PC-3 (cell line): ENCODE measurements around the gene ERBB4. TPM values are rescaled to one million over a fixed set of nuclear protein-coding genes. Genes with fewer than 3 reads are reported as not detected.

ENCODE experiments used
- ATAC-seq: fragments of 200-7000 bp; cut with Tn5 transposase; 2 replicates; pipeline ENCODE4 v1.9.1; 2020; ENCODE audit warnings: mild to moderate bottlenecking, moderate library complexity
- BruUV-seq: library from RNA; stranded (reverse); fragments of 400-500 nt; replicated peaks from 2 replicates; lab custom pipeline; 2021; lab: Mats Ljungman, UMichigan
- CTCF ChIA-PET: fragments of 300-600 bp; sonication (Branson Sonifier 250); formaldehyde crosslinking; loops from one replicate; lab custom pipeline; 2022; ENCODE audit warnings: antibody characterized with exemption; lab: Charles Lee
- POLR2A ChIA-PET: fragments of 300-600 bp; sonication (Branson Sonifier 250); formaldehyde crosslinking; loops from one replicate; lab custom pipeline; 2022; ENCODE audit warnings: antibody characterized with exemption; ENCODE audit not compliant: unreplicated experiment; lab: Charles Lee
- DNase-seq: peaks from one replicate; pipeline ENCODE4 v3.0.0-alpha.2; 2015
- H2AFZ ChIP-seq: fragments of 300-600 bp; sonication (generic); 2 replicates; pipeline ENCODE4 v1.6.0; 2016; ENCODE audit warnings: antibody characterized with exemption, low read length
- H3F3A ChIP-seq: fragments of 300-600 bp; sonication (generic); one replicate; pipeline ENCODE4 v1.6.0; 2017; ENCODE audit warnings: antibody characterized with exemption, low read length, control low read depth, mild to moderate bottlenecking; ENCODE audit not compliant: unreplicated experiment
- H3K27ac ChIP-seq: fragments of 300-600 bp; sonication (generic); 2 replicates; pipeline ENCODE4 v1.5.1; 2016; ENCODE audit warnings: mild to moderate bottlenecking, low read length
- H3K27me3 ChIP-seq: fragments of 300-600 bp; sonication (generic); 2 replicates; pipeline ENCODE4 v1.6.1; 2016; ENCODE audit warnings: low read length, mixed read lengths
- H3K36me3 ChIP-seq: fragments of 300-600 bp; sonication (generic); 2 replicates; pipeline ENCODE4 v1.6.1; 2016; ENCODE audit warnings: low read depth, mixed run types, low read length, mixed read lengths
- H3K4me1 ChIP-seq: fragments of 300-600 bp; sonication (generic); 2 replicates; pipeline ENCODE4 v1.5.1; 2016; ENCODE audit warnings: low read length; ENCODE audit not compliant: insufficient read depth
- H3K4me2 ChIP-seq: fragments of 300-600 bp; sonication (generic); 2 replicates; pipeline ENCODE4 v1.6.0; 2016; ENCODE audit warnings: low read length
- H3K4me3 ChIP-seq: fragments of 300-600 bp; sonication (generic); 2 replicates; pipeline ENCODE4 v1.5.1; 2016; ENCODE audit warnings: mild to moderate bottlenecking, low read length, mixed read lengths
- H3K79me2 ChIP-seq: fragments of 300-600 bp; sonication (generic); 2 replicates; pipeline ENCODE4 v1.6.1; 2017; ENCODE audit warnings: low read length, mixed read lengths
- H3K9ac ChIP-seq: fragments of 300-600 bp; sonication (generic); 2 replicates; pipeline ENCODE4 v1.6.0; 2016; ENCODE audit warnings: mild to moderate bottlenecking, low read length
- H3K9me2 ChIP-seq: fragments of 300-600 bp; sonication (generic); replicated peaks from 2 replicates; pipeline ENCODE4 v1.6.1; 2016; ENCODE audit warnings: mixed run types, low read length, mixed read lengths
- H3K9me3 ChIP-seq: fragments of 300-600 bp; sonication (generic); 2 replicates; pipeline ENCODE4 v1.6.1; 2016; ENCODE audit warnings: low read length, mixed read lengths
- H4K20me1 ChIP-seq: fragments of 300-600 bp; sonication (generic); 2 replicates; pipeline ENCODE4 v1.6.1; 2016; ENCODE audit warnings: low read length, mixed read lengths
- CTCF ChIP-seq: fragments of 300-600 bp; sonication (generic); conservative IDR thresholded peaks from 2 replicates; pipeline ENCODE4 v1.5.1; 2017; ENCODE audit warnings: antibody characterized with exemption, low read depth, mild to moderate bottlenecking, low read length
- EZH2 ChIP-seq: fragments of 300-600 bp; sonication (generic); IDR thresholded peaks from one replicate; pipeline ENCODE4 v1.6.1; 2017; ENCODE audit warnings: antibody characterized with exemption, mild to moderate bottlenecking, low read length; ENCODE audit not compliant: unreplicated experiment
- EZH2phosphoT487 ChIP-seq: fragments of 300-600 bp; sonication (generic); IDR thresholded peaks from 2 replicates; pipeline ENCODE4 v1.6.1; 2018; ENCODE audit warnings: mild to moderate bottlenecking, antibody characterized with exemption, low read length, borderline replicate concordance
- intact Hi-C: fragments of 100-400 bp; cut with micrococcal nuclease; formaldehyde crosslinking; loops from 2 replicates; pipeline ENCODE4 v1.9.0; 2023
- total RNA-seq: library from RNA; depleted of rRNA; stranded (reverse); fragments of >200 nt; gene quantifications from 2 replicates; pipeline ENCODE4 v1.2.3, GENCODE V29; 2014

The ERBB4 gene
- total RNA-seq, 1 experiment from 2014 or later = under 0.01 TPM

GRCh38 chr2:212066546-212066945 lies 472.1 kb downstream of the ERBB4 start:
- no peak overlapping the region for H3K4me2 ChIP-seq
- H3K36me3 ChIP-seq = no peaks in the 10 kb centered on the region
- POLR2A ChIA-PET = interaction anchor here (0.7 kb wide), 1 partner anchor 93 kb away, joined by 3 read pairs; no protein-coding TSS in a partner anchor
- no peaks in the 10 kb centered on the region for H3K9me3 ChIP-seq
- no peaks in the 10 kb centered on the region for H3K4me1 ChIP-seq
- no peak overlapping the region for H3K27ac ChIP-seq
- no peak overlapping the region for H3K4me3 ChIP-seq
- DNase-seq (no peak), ATAC-seq (no peak)
- intact Hi-C loops = no loop called here
- no peaks in the 10 kb centered on the region for H4K20me1 ChIP-seq
- TF ChIP-seq EZH2 = no peak
- no peak for TF ChIP-seq EZH2phosphoT487
- TF ChIP-seq CTCF = no peak
- no peaks in the 10 kb centered on the region for H3K27me3 ChIP-seq
- H2AFZ ChIP-seq = no peak overlapping the region
- no peaks in the 10 kb centered on the region for H3F3A ChIP-seq
- CTCF ChIA-PET = no interaction called here
- no peaks in the 10 kb centered on the region for H3K9me2 ChIP-seq
- BruUV-seq = no TSS peak
- no peak overlapping the region for H3K9ac ChIP-seq
- no peaks in the 10 kb centered on the region for H3K79me2 ChIP-seq

GRCh38 chr2:212064318-212064717 lies 474.3 kb downstream of the ERBB4 start:
- TF ChIP-seq CTCF (no peak), EZH2phosphoT487 (no peak), EZH2 (no peak)
- DNase-seq = no peak
- Histone ChIP-seq H3K27ac (no peak overlapping the region), H3K27me3 (no peaks in the 10 kb centered on the region), H3K4me3 (no peak overlapping the region), H3K4me2 (no peak overlapping the region), H3K79me2 (no peaks in the 10 kb centered on the region), H3F3A (no peaks in the 10 kb centered on the region), H3K36me3 (no peaks in the 10 kb centered on the region), H3K4me1 (no peaks in the 10 kb centered on the region), H2AFZ (no peak overlapping the region), H3K9me3 (no peaks in the 10 kb centered on the region), H3K9me2 (no peaks in the 10 kb centered on the region), H3K9ac (no peak overlapping the region), H4K20me1 (no peaks in the 10 kb centered on the region)
- ChIA-PET POLR2A (no interaction called here), CTCF (no interaction called here)
- no TSS peak for BruUV-seq
- no peak for ATAC-seq
- intact Hi-C loops = no loop called here

- H4K20me1 ChIP-seq = no peaks in the 10 kb centered on the region
- ATAC-seq (peak; percentile 61), DNase-seq (peak; percentile 43)
- H3K4me3 ChIP-seq = no peak overlapping the region
- no peaks in the 10 kb centered on the region for H3K9me2 ChIP-seq
- ChIA-PET POLR2A (no interaction called here), CTCF (no interaction called here)
- no peaks in the 10 kb centered on the region for H3K79me2 ChIP-seq
- BruUV-seq = no TSS peak
- no peaks in the 10 kb centered on the region for H3K36me3 ChIP-seq
- H3K9me3 ChIP-seq = peaks cover 9% of the 10 kb centered on the region; the same call in 1 of the 2 replicates
- H3F3A ChIP-seq = no peaks in the 10 kb centered on the region
- peak overlapping the region; percentile 60 for H3K27ac ChIP-seq
- H3K27me3 ChIP-seq = no peaks in the 10 kb centered on the region
- no peak overlapping the region for H3K4me2 ChIP-seq
- no peak overlapping the region for H2AFZ ChIP-seq
- no peak overlapping the region for H3K9ac ChIP-seq
- no peaks in the 10 kb centered on the region for H3K4me1 ChIP-seq
- intact Hi-C loops = no loop called here
- TF ChIP-seq EZH2phosphoT487 = no peak
Observed at GRCh38 chr2:212052412-212053159, 486.0 kb downstream of the ERBB4 start.
